ENCODE results near the gene TCF21.
"Not testable (repeated sequence)": the region's sequence is repeated elsewhere in the genome, so short reads cannot be mapped to it uniquely, and the experiment has no call there.

The TCF21 gene

GRCh38 chr6:133888929-133889556, at the start of gene TCF21:
TCF21 (plus strand) TSS chr6:133889113; CDS start chr6:133889398, 285 bp downstream.
- DNase-seq = peak; percentile 3
- in situ Hi-C loops (cut with HindIII; ENCODE audit: low pct_ligation_motif_present, low pct_unique_long_range_greater_than_20kb, low sequenced_read_pairs) = no loop called here

- no peak for DNase-seq
- in situ Hi-C loops (cut with HindIII; ENCODE audit: low pct_ligation_motif_present, low pct_unique_long_range_greater_than_20kb, low sequenced_read_pairs) = no loop called here
Observed at GRCh38 chr6:133841176-133841575, 47.7 kb upstream of the TCF21 start.

- in situ Hi-C loops (cut with HindIII; ENCODE audit: low pct_ligation_motif_present, low pct_unique_long_range_greater_than_20kb, low sequenced_read_pairs) = no loop called here
- DNase-seq = no peak
Observed at GRCh38 chr6:133843098-133843497, 45.8 kb upstream of the TCF21 start.

GRCh38 chr6:133844709-133845108, 44.2 kb upstream of the TCF21 start:
- no peak for DNase-seq
- in situ Hi-C loops (cut with HindIII; ENCODE audit: low pct_ligation_motif_present, low pct_unique_long_range_greater_than_20kb, low sequenced_read_pairs) = no loop called here

- no peak for DNase-seq
- in situ Hi-C loops (cut with HindIII; ENCODE audit: low pct_ligation_motif_present, low pct_unique_long_range_greater_than_20kb, low sequenced_read_pairs) = no loop called here
Observed at GRCh38 chr6:133854041-133854363, 34.9 kb upstream of the TCF21 start.

GRCh38 chr6:133854364-133855275, 34.3 kb upstream of the TCF21 start:
- in situ Hi-C loops (cut with HindIII; ENCODE audit: low pct_ligation_motif_present, low pct_unique_long_range_greater_than_20kb, low sequenced_read_pairs) = no loop called here
- DNase-seq = no peak

GRCh38 chr6:133855276-133855990, 33.5 kb upstream of the TCF21 start:
- in situ Hi-C loops (cut with HindIII; ENCODE audit: low pct_ligation_motif_present, low pct_unique_long_range_greater_than_20kb, low sequenced_read_pairs) = no loop called here
- no peak for DNase-seq

GRCh38 chr6:133855991-133856370, 32.9 kb upstream of the TCF21 start:
- in situ Hi-C loops (cut with HindIII; ENCODE audit: low pct_ligation_motif_present, low pct_unique_long_range_greater_than_20kb, low sequenced_read_pairs) = no loop called here

GRCh38 chr6:133856911-133857310, 32.0 kb upstream of the TCF21 start:
- in situ Hi-C loops (cut with HindIII; ENCODE audit: low pct_ligation_motif_present, low pct_unique_long_range_greater_than_20kb, low sequenced_read_pairs) = no loop called here
- no peak for DNase-seq

More at GRCh38 chr6:133855991-133856370, 32.9 kb upstream of the TCF21 start:
- no peak for DNase-seq

- in situ Hi-C loops (cut with HindIII; ENCODE audit: low pct_ligation_motif_present, low pct_unique_long_range_greater_than_20kb, low sequenced_read_pairs) = no loop called here
- no peak for DNase-seq
Observed at GRCh38 chr6:133857696-133858095, 31.2 kb upstream of the TCF21 start.

- in situ Hi-C loops (cut with HindIII; ENCODE audit: low pct_ligation_motif_present, low pct_unique_long_range_greater_than_20kb, low sequenced_read_pairs); DNase-seq: not testable (repeated sequence)
Observed at GRCh38 chr6:133861337-133861736, 27.6 kb upstream of the TCF21 start.

GRCh38 chr6:133863228-133863627, 25.7 kb upstream of the TCF21 start:
- in situ Hi-C loops (cut with HindIII; ENCODE audit: low pct_ligation_motif_present, low pct_unique_long_range_greater_than_20kb, low sequenced_read_pairs) = no loop called here
- DNase-seq = no peak

GRCh38 chr6:133865680-133866079, 23.2 kb upstream of the TCF21 start:
- in situ Hi-C loops (cut with HindIII; ENCODE audit: low pct_ligation_motif_present, low pct_unique_long_range_greater_than_20kb, low sequenced_read_pairs) = no loop called here
- DNase-seq = no peak

- in situ Hi-C loops (cut with HindIII; ENCODE audit: low pct_ligation_motif_present, low pct_unique_long_range_greater_than_20kb, low sequenced_read_pairs) = no loop called here
- no peak for DNase-seq
Observed at GRCh38 chr6:133871131-133871530, 17.8 kb upstream of the TCF21 start.

- no peak for DNase-seq
- in situ Hi-C loops (cut with HindIII; ENCODE audit: low pct_ligation_motif_present, low pct_unique_long_range_greater_than_20kb, low sequenced_read_pairs) = no loop called here
Observed at GRCh38 chr6:133873538-133873937, 15.4 kb upstream of the TCF21 start.

GRCh38 chr6:133877116-133877515, 11.8 kb upstream of the TCF21 start:
- no peak for DNase-seq
- in situ Hi-C loops (cut with HindIII; ENCODE audit: low pct_ligation_motif_present, low pct_unique_long_range_greater_than_20kb, low sequenced_read_pairs) = no loop called here

- DNase-seq = no peak
- in situ Hi-C loops (cut with HindIII; ENCODE audit: low pct_ligation_motif_present, low pct_unique_long_range_greater_than_20kb, low sequenced_read_pairs) = no loop called here
Observed at GRCh38 chr6:133880006-133880405, 8.9 kb upstream of the TCF21 start.

- in situ Hi-C loops (cut with HindIII; ENCODE audit: low pct_ligation_motif_present, low pct_unique_long_range_greater_than_20kb, low sequenced_read_pairs) = no loop called here
- no peak for DNase-seq
Observed at GRCh38 chr6:133880896-133881295, 8.0 kb upstream of the TCF21 start.

- in situ Hi-C loops (cut with HindIII; ENCODE audit: low pct_ligation_motif_present, low pct_unique_long_range_greater_than_20kb, low sequenced_read_pairs) = no loop called here
Observed at GRCh38 chr6:133886104-133886775, 2.7 kb upstream of the TCF21 start.

More at GRCh38 chr6:133886104-133886775, 2.7 kb upstream of the TCF21 start:
- DNase-seq = no peak
